Loucy (cell line): ENCODE data around the gene DAB1.

ENCODE experiments used
- H2AFZ ChIP-seq: fragments of 200-600 bp; sonication (generic); 2 replicates; pipeline ENCODE4 v1.6.0; 2016; ENCODE audit warnings: antibody characterized with exemption, mild to moderate bottlenecking, low read length, moderate library complexity
- H3F3A ChIP-seq: fragments of 200-600 bp; 2 replicates; pipeline ENCODE4 v1.6.0; 2016; ENCODE audit warnings: antibody characterized with exemption, low read depth, mild to moderate bottlenecking
- H3K27me3 ChIP-seq: fragments of 200-600 bp; sonication (generic); 2 replicates; pipeline ENCODE4 v1.6.1; 2014; ENCODE audit warnings: low read length, mild to moderate bottlenecking; ENCODE audit not compliant: insufficient read depth, poor library complexity, severe bottlenecking
- H3K36me3 ChIP-seq: fragments of 200-600 bp; sonication (generic); 2 replicates; pipeline ENCODE4 v1.6.1; 2016; ENCODE audit warnings: low read length; ENCODE audit not compliant: insufficient read depth
- H3K4me1 ChIP-seq: fragments of 200-600 bp; sonication (generic); 2 replicates; pipeline ENCODE4 v1.5.1; 2014; ENCODE audit warnings: low read length, mild to moderate bottlenecking; ENCODE audit not compliant: insufficient read depth, poor library complexity, severe bottlenecking
- H3K4me2 ChIP-seq: fragments of 200-600 bp; sonication (generic); 2 replicates; pipeline ENCODE4 v1.6.0; 2014; ENCODE audit warnings: antibody characterized with exemption, low read length, low read depth, mild to moderate bottlenecking; ENCODE audit not compliant: poor library complexity, severe bottlenecking
- H3K4me3 ChIP-seq: fragments of 200-600 bp; sonication (generic); 2 replicates; pipeline ENCODE4 v1.5.1; 2014; ENCODE audit warnings: low read length, mild to moderate bottlenecking, mixed read lengths; ENCODE audit not compliant: poor library complexity, severe bottlenecking
- H3K79me2 ChIP-seq: fragments of 200-600 bp; sonication (generic); 2 replicates; pipeline ENCODE4 v1.6.1; 2014; ENCODE audit warnings: low read length; ENCODE audit not compliant: insufficient read depth
- H3K9ac ChIP-seq: fragments of 200-600 bp; sonication (generic); 2 replicates; pipeline ENCODE4 v1.6.0; 2014; ENCODE audit warnings: mild to moderate bottlenecking, low read depth, low read length, moderate library complexity; ENCODE audit not compliant: poor library complexity, severe bottlenecking
- H3K9me2 ChIP-seq: fragments of 200-600 bp; sonication (generic); replicated peaks from 2 replicates; pipeline ENCODE4 v1.6.1; 2016; ENCODE audit warnings: low read depth, low read length, mixed read lengths
- H3K9me3 ChIP-seq: fragments of 200-600 bp; sonication (generic); 2 replicates; pipeline ENCODE4 v1.6.1; 2014; ENCODE audit warnings: mild to moderate bottlenecking, antibody characterized with exemption, low read length, low read depth; ENCODE audit not compliant: insufficient read depth
- H4K20me1 ChIP-seq: fragments of 200-600 bp; sonication (generic); 2 replicates; pipeline ENCODE4 v1.6.0; 2014; ENCODE audit warnings: antibody characterized with exemption, low read length, mild to moderate bottlenecking; ENCODE audit not compliant: insufficient read depth, poor library complexity, severe bottlenecking
- CTCF ChIP-seq: fragments of 200-600 bp; sonication (generic); conservative IDR thresholded peaks from 2 replicates; pipeline ENCODE4 v1.5.1; 2014; ENCODE audit warnings: mild to moderate bottlenecking, antibody characterized with exemption, low read length
- EZH2phosphoT487 ChIP-seq: fragments of 200-600 bp; IDR thresholded peaks from 2 replicates; pipeline ENCODE4 v1.6.1; 2018; ENCODE audit warnings: antibody characterized with exemption, mild to moderate bottlenecking, moderate library complexity, borderline replicate concordance

Gene DAB1

GRCh38 chr1:57440096-57440495 lies 16.2 kb upstream of the DAB1 start:
- no peaks in the 10 kb centered on the region for H3F3A ChIP-seq
- no peaks in the 10 kb centered on the region for H3K36me3 ChIP-seq
- TF ChIP-seq CTCF: no peak
- no peak for TF ChIP-seq EZH2phosphoT487
- H3K9me2 ChIP-seq: no peaks in the 10 kb centered on the region
- no peaks in the 10 kb centered on the region for H4K20me1 ChIP-seq
- no peak overlapping the region for H3K4me2 ChIP-seq
- no peaks in the 10 kb centered on the region for H3K4me1 ChIP-seq
- no peaks in the 10 kb centered on the region for H3K9me3 ChIP-seq
- no peaks in the 10 kb centered on the region for H3K79me2 ChIP-seq
- no peak overlapping the region for H3K9ac ChIP-seq
- no peak overlapping the region for H2AFZ ChIP-seq
- no peak overlapping the region for H3K4me3 ChIP-seq
- no peaks in the 10 kb centered on the region for H3K27me3 ChIP-seq

GRCh38 chr1:57431400-57431799 lies 7.5 kb upstream of the DAB1 start:
- no peak overlapping the region for H2AFZ ChIP-seq
- no peak overlapping the region for H3K4me2 ChIP-seq
- H3K9me3 ChIP-seq: no peaks in the 10 kb centered on the region
- no peaks in the 10 kb centered on the region for H3K4me1 ChIP-seq
- no peak overlapping the region for H3K9ac ChIP-seq
- no peaks in the 10 kb centered on the region for H4K20me1 ChIP-seq
- H3K27me3 ChIP-seq: no peaks in the 10 kb centered on the region
- no peaks in the 10 kb centered on the region for H3F3A ChIP-seq
- no peaks in the 10 kb centered on the region for H3K36me3 ChIP-seq
- no peaks in the 10 kb centered on the region for H3K79me2 ChIP-seq
- no peaks in the 10 kb centered on the region for H3K9me2 ChIP-seq
- H3K4me3 ChIP-seq: no peak overlapping the region
- TF ChIP-seq CTCF (no peak), EZH2phosphoT487 (no peak)

GRCh38 chr1:57424231-57425027 lies 569 bp upstream of the DAB1 start:
- Histone ChIP-seq H3K36me3 (no peaks in the 10 kb centered on the region), H3F3A (no peaks in the 10 kb centered on the region), H2AFZ (no peak overlapping the region), H3K9me2 (no peaks in the 10 kb centered on the region), H3K4me1 (no peaks in the 10 kb centered on the region), H3K27me3 (no peaks in the 10 kb centered on the region), H3K79me2 (no peaks in the 10 kb centered on the region), H3K4me3 (no peak overlapping the region), H3K9ac (no peak overlapping the region), H3K4me2 (no peak overlapping the region), H4K20me1 (no peaks in the 10 kb centered on the region), H3K9me3 (no peaks in the 10 kb centered on the region)
- TF ChIP-seq CTCF (no peak), EZH2phosphoT487 (no peak)
